GM12878 (cell line): ENCODE measurements around the gene ODAD4. TPM values are rescaled to one million over a fixed set of nuclear protein-coding genes. Genes with fewer than 3 reads are reported as not detected.

Experiments used
- ATAC-seq: fragments of 200-7000 bp; cut with Tn5 transposase; 3 replicates; pipeline ENCODE4 v1.9.1; 2020; ENCODE audit warnings: mild to moderate bottlenecking, moderate library complexity
- BruUV-seq: library from RNA; stranded (reverse); fragments of 400-500 nt; replicated peaks from 2 replicates; lab custom pipeline; 2021; lab: Mats Ljungman, UMichigan
- CTCF ChIA-PET: fragments of 300-600 bp; sonication (Branson Sonifier 250); formaldehyde crosslinking; extraction: SDS; loops from one replicate; lab custom pipeline; 2021; ENCODE audit warnings: inconsistent platforms; lab: Yijun Ruan, JAX
- POLR2A ChIA-PET: fragments of 350-600 bp; formaldehyde crosslinking; extraction: SDS; loops from one replicate; lab custom pipeline; 2021; ENCODE audit warnings: inconsistent platforms; lab: Charles Lee
- RAD21 ChIA-PET: fragments of 300-600 bp; sonication (Branson Sonifier 250); formaldehyde crosslinking; loops from one replicate; lab custom pipeline; 2023; ENCODE audit warnings: antibody characterized with exemption; ENCODE audit not compliant: unreplicated experiment; lab: Charles Lee
- SMC1A ChIA-PET: fragments of 300-600 bp; sonication (Branson Sonifier 250); formaldehyde crosslinking; loops from one replicate; lab custom pipeline; 2023; ENCODE audit not compliant: unreplicated experiment, uncharacterized antibody; lab: Charles Lee
- DNase-seq: peaks from one replicate; pipeline ENCODE4 v3.0.0-alpha.2; 2011; ENCODE audit warnings: low read depth, low spot score
- FAIRE-seq: peaks from 3 replicates; lab custom pipeline; 2011; peaks lifted over from hg19 to GRCh38; lab: Jason Lieb, UNC
- H2AFZ ChIP-seq: 2 replicates; pipeline ENCODE4 v1.6.0; 2011; ENCODE audit warnings: low read depth, low read length, control low read depth; ENCODE audit not compliant: control insufficient read depth
- H3K27ac ChIP-seq: 2 replicates; pipeline ENCODE4 v1.5.1; 2011; ENCODE audit warnings: control low read depth; ENCODE audit not compliant: control insufficient read depth, insufficient read depth
- H3K27me3 ChIP-seq, 2 experiments: replicated peaks in 1 of 2; 2 replicates each; pipeline versions ENCODE4 v1.6.0 to v1.6.1; 2011; ENCODE audit warnings: low read length in 1 of 2; ENCODE audit not compliant: control insufficient read depth in 2 of 2, insufficient read depth in 2 of 2
- H3K36me3 ChIP-seq, 2 experiments: 2 replicates each; pipeline ENCODE4 v1.5.1; 2011; ENCODE audit warnings: low read length in 1 of 2; ENCODE audit not compliant: control insufficient read depth in 2 of 2, insufficient read depth in 2 of 2
- H3K4me1 ChIP-seq: 2 replicates; pipeline ENCODE4 v1.6.1; 2011; ENCODE audit warnings: mild to moderate bottlenecking, low read length, moderate library complexity, mixed read lengths; ENCODE audit not compliant: control insufficient read depth, insufficient read depth
- H3K4me2 ChIP-seq: 2 replicates; pipeline ENCODE4 v1.6.0; 2011; ENCODE audit warnings: control low read depth; ENCODE audit not compliant: control insufficient read depth, insufficient read depth
- H3K4me3 ChIP-seq: fragments of 200-600 bp; sonication (generic); 2 replicates; pipeline ENCODE4 v1.5.1; 2016
- H3K79me2 ChIP-seq: 2 replicates; pipeline ENCODE4 v1.6.0; 2011; ENCODE audit warnings: low read length; ENCODE audit not compliant: control insufficient read depth, insufficient read depth
- H3K9ac ChIP-seq: 2 replicates; pipeline ENCODE4 v1.8.0; 2011; ENCODE audit warnings: low read length, control low read depth, mixed read lengths; ENCODE audit not compliant: control insufficient read depth, insufficient read depth
- H3K9me3 ChIP-seq: replicated peaks from 3 replicates; pipeline ENCODE4 v1.5.1; 2011; ENCODE audit warnings: mild to moderate bottlenecking, low read length; ENCODE audit not compliant: control insufficient read depth, insufficient read depth
- H4K20me1 ChIP-seq: 2 replicates; pipeline ENCODE4 v1.6.0; 2011; ENCODE audit not compliant: control insufficient read depth, insufficient read depth
- CREM ChIP-seq: IDR thresholded peaks from 2 replicates; pipeline ENCODE4 v1.6.1; 2014; ENCODE audit warnings: antibody characterized with exemption, low read depth
- ETV6 ChIP-seq, 2 experiments: fragments of 450-650 bp in 1 of 2; IDR thresholded peaks in 1 of 2; conservative IDR thresholded peaks in 1 of 2; 2 replicates each; pipeline ENCODE4 v1.6.1; 2014; ENCODE audit warnings: antibody characterized with exemption in 1 of 2, borderline replicate concordance in 1 of 2, low read depth in 1 of 2, mild to moderate bottlenecking in 1 of 2, moderate library complexity in 1 of 2
- POU2F2 ChIP-seq: IDR thresholded peaks from 3 replicates; pipeline ENCODE4 v1.6.1; 2011; ENCODE audit warnings: low read depth, mild to moderate bottlenecking, low read length, borderline replicate concordance
- RAD21 ChIP-seq: IDR thresholded peaks from 2 replicates; pipeline ENCODE4 v1.6.1; 2011; ENCODE audit warnings: mild to moderate bottlenecking, low read depth, low read length, moderate library complexity; ENCODE audit not compliant: insufficient read depth
- TCF7 ChIP-seq: IDR thresholded peaks from 2 replicates; pipeline ENCODE4 v1.6.1; 2014; ENCODE audit warnings: antibody characterized with exemption, borderline replicate concordance
- WGBS: methylation state at CpG from one replicate; pipeline ENCODE4 v1.1.6; 2016; ENCODE audit warnings: low lambda C conversion rate; ENCODE audit not compliant: insufficient replicate concordance, insufficient coverage; ENCODE audit errors: missing lambda C conversion rate; 5-methylcytosine and 5-hydroxymethylcytosine counted together
- in situ Hi-C: fragments of 300-500 bp; cut with MboI; formaldehyde crosslinking; loops from 9 replicates; pipeline ENCODE4 v1.14.3; 2018; ENCODE audit warnings: mixed read lengths
- intact Hi-C: fragments of 100-400 bp; cut with micrococcal nuclease; formaldehyde crosslinking; loops from one replicate; pipeline ENCODE4 v1.14.2; 2022; ENCODE audit not compliant: unreplicated experiment
- polyA plus RNA-seq, 11 experiments: library from polyadenylated mRNA; depleted of rRNA in 4 of 11; unstranded in 6 of 11; stranded (reverse) in 5 of 11; fragments of >200 nt; fragmentation: Nextera tagmentation in 4 of 11; fragmentation: Illumina TruSeq in 1 of 11; extraction: Ambion mirVana in 4 of 11; extraction: Trizol in 1 of 11; gene quantifications; 1 replicate in 1 of 11; 2 replicates in 10 of 11; pipeline versions ENCODE4 v1.2.1 to v1.2.3, GENCODE V29; 2011 to 2016; ENCODE audit warnings: inconsistent platforms in 2 of 11, missing spikeins in 2 of 11, low read depth in 1 of 11
- total RNA-seq, 4 experiments: library from RNA; depleted of rRNA in 3 of 4; stranded (reverse); fragments of >200 nt in 3 of 4; fragmentation: Illumina TruSeq in 1 of 4; extraction: Trizol in 1 of 4; gene quantifications; 2 replicates each; pipeline versions ENCODE4 v1.2.1 to v1.2.3, GENCODE V29; 2013 to 2021
- TF ChIP-seq, protein P1 (sequence below): IDR thresholded peaks from 2 replicates; pipeline ENCODE4 v1.6.1; 2011; ENCODE audit warnings: low read depth, low read length, improper control_type of control experiment, borderline replicate concordance
- TF ChIP-seq, protein P2 (sequence below): IDR thresholded peaks from 2 replicates; pipeline ENCODE4 v1.6.1; 2012; ENCODE audit warnings: mild to moderate bottlenecking, low read depth, low read length
- TF ChIP-seq, protein P3 (sequence below), 3 experiments: IDR thresholded peaks in 2 of 3; conservative IDR thresholded peaks in 1 of 3; 2 replicates each; pipeline ENCODE4 v1.5.1; 2011; ENCODE audit warnings: low read depth in 3 of 3, low read length in 3 of 3, mild to moderate bottlenecking in 3 of 3, control low read depth in 2 of 3, moderate library complexity in 2 of 3, inconsistent platforms in 1 of 3, mixed read lengths in 1 of 3; ENCODE audit not compliant: control insufficient read depth in 2 of 3, insufficient read depth in 1 of 3; ENCODE audit errors: extremely low read depth in 1 of 3

The ODAD4 gene
- total and polyA plus RNA-seq, 10 of the 15 experiments (the other 5 are each of a cell fraction or from before 2014, with no cell fraction given) = 0.10 to 0.73 (median 0.35) TPM

DNA sequence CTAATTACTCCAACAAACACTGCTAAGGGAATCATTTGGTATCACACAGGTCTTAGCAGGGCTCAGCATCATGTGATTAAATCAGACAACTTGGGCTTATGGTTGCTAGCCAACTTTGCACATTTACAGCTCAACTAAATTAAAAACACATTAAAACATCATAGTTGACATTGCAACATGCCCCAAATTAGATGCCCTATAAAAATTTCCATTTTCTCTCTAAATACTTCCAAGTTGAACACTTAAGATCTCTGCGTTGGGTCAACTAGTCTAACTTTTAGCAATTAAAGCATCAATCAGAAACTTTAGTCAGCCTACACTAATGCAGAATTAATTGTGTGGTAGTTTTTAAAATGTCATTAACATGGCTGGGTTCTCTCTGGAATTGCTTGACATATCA is 74.7 kb downstream of the ODAD4 start (continued):
- TF ChIP-seq, protein P1, sequence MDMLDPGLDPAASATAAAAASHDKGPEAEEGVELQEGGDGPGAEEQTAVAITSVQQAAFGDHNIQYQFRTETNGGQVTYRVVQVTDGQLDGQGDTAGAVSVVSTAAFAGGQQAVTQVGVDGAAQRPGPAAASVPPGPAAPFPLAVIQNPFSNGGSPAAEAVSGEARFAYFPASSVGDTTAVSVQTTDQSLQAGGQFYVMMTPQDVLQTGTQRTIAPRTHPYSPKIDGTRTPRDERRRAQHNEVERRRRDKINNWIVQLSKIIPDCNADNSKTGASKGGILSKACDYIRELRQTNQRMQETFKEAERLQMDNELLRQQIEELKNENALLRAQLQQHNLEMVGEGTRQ = no peak
- TF ChIP-seq TCF7 (no peak), POU2F2 (no peak), CREM (no peak)
- TF ChIP-seq, protein P2, sequence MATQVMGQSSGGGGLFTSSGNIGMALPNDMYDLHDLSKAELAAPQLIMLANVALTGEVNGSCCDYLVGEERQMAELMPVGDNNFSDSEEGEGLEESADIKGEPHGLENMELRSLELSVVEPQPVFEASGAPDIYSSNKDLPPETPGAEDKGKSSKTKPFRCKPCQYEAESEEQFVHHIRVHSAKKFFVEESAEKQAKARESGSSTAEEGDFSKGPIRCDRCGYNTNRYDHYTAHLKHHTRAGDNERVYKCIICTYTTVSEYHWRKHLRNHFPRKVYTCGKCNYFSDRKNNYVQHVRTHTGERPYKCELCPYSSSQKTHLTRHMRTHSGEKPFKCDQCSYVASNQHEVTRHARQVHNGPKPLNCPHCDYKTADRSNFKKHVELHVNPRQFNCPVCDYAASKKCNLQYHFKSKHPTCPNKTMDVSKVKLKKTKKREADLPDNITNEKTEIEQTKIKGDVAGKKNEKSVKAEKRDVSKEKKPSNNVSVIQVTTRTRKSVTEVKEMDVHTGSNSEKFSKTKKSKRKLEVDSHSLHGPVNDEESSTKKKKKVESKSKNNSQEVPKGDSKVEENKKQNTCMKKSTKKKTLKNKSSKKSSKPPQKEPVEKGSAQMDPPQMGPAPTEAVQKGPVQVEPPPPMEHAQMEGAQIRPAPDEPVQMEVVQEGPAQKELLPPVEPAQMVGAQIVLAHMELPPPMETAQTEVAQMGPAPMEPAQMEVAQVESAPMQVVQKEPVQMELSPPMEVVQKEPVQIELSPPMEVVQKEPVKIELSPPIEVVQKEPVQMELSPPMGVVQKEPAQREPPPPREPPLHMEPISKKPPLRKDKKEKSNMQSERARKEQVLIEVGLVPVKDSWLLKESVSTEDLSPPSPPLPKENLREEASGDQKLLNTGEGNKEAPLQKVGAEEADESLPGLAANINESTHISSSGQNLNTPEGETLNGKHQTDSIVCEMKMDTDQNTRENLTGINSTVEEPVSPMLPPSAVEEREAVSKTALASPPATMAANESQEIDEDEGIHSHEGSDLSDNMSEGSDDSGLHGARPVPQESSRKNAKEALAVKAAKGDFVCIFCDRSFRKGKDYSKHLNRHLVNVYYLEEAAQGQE = no peak

DNA sequence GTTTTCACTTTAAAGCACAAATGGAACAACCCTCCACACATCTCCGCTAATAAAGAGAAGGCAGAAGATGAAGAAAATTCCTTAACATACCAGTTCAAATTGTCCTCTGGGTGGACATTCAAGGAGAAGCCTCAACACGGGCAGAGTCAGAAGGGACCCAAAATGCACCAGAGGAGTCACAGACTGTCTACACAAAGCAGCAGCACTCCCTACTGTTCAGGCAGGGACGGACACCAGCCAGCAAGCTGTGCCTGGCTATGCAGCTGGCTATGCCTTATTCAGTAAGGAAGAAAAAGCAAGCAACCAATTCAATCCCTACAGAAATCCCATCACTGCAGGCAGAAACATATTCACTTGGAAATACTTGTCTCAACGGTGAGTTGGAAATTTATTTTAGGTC is 78.8 kb downstream of the ODAD4 start:
- no peak for FAIRE-seq
- H3K4me2 ChIP-seq = no peak overlapping the region; the same call in 1 of the 2 replicates
- H3K36me3 ChIP-seq = peaks cover 0 to 12% of the 10 kb centered on the region in 2 experiments; a peak in 2 of 4 replicates

More for the DNA sequence above, 78.8 kb downstream of the ODAD4 start:
- ChIA-PET SMC1A (interaction anchor here (1.1 to 1.2 kb wide), 2 partner anchors 9 to 32 kb away, joined by 3 read pairs; no protein-coding TSS in a partner anchor), POLR2A (no interaction called here), RAD21 (interaction anchor here (0.9 to 1.9 kb wide), 2 partner anchors 9 to 45 kb away, joined by 3 to 9 read pairs; partner anchors contain the start of gene DNAJC7), CTCF (interaction anchor here (1.1 to 1.5 kb wide), 3 partner anchors 8 to 104 kb away, joined by 3 to 4 read pairs (median 3); partner anchors contain the start of gene DNAJC7)
- Histone ChIP-seq H3K27me3 (no peaks in the 10 kb centered on the region), H3K9me3 (no peaks in the 10 kb centered on the region), H3K4me1 (no peaks in the 10 kb centered on the region), H3K9ac (no peak overlapping the region), H3K27ac (no peak overlapping the region), H2AFZ (no peak overlapping the region), H4K20me1 (peaks cover 4% of the 10 kb centered on the region; the same call in 1 of the 2 replicates), H3K4me3 (no peak overlapping the region), H3K79me2 (peaks cover 78% of the 10 kb centered on the region)
- BruUV-seq = no TSS peak
- peak; percentile 68 for ATAC-seq
- intact Hi-C loops (no loop called here), in situ Hi-C loops (loop anchor here (25.0 kb wide), 1 partner anchor 1203 kb away; the partner anchor contains the start of gene TMEM106A)
- TF ChIP-seq ETV6 (conservative IDR thresholded peaks at IDR 0.05 in 1 of 2, IDR thresholded peaks at IDR 0.05 in 1 of 2; ENCODE audit: borderline replicate concordance in 1 of 2, low read depth in 1 of 2) (no peak), RAD21 (0 out of 2 replicates have a peak, but pooled peaks have one; percentile 5)
- TF ChIP-seq, protein P3, sequence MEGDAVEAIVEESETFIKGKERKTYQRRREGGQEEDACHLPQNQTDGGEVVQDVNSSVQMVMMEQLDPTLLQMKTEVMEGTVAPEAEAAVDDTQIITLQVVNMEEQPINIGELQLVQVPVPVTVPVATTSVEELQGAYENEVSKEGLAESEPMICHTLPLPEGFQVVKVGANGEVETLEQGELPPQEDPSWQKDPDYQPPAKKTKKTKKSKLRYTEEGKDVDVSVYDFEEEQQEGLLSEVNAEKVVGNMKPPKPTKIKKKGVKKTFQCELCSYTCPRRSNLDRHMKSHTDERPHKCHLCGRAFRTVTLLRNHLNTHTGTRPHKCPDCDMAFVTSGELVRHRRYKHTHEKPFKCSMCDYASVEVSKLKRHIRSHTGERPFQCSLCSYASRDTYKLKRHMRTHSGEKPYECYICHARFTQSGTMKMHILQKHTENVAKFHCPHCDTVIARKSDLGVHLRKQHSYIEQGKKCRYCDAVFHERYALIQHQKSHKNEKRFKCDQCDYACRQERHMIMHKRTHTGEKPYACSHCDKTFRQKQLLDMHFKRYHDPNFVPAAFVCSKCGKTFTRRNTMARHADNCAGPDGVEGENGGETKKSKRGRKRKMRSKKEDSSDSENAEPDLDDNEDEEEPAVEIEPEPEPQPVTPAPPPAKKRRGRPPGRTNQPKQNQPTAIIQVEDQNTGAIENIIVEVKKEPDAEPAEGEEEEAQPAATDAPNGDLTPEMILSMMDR (IDR thresholded peaks at IDR 0.05 in 2 of 3, conservative IDR thresholded peaks at IDR 0.05 in 1 of 3; ENCODE audit: control insufficient read depth in 2 of 3, extremely low read depth in 1 of 3, insufficient read depth in 1 of 3, low read depth in 3 of 3, low read length in 3 of 3) = peak; percentile 19 to 29 (median 20); a peak in 4 of 6 replicates
- no peak for DNase-seq
- 84% methylated on average over 4 of the region's 4 CpGs for WGBS
